GM12891 (cell line): Measurements from ENCODE around the gene SPIN1.

Source experiments
- DNase-seq: peaks from one replicate; pipeline ENCODE4 v3.0.0; 2011; ENCODE audit warnings: low spot score; ENCODE audit not compliant: insufficient read length
- FAIRE-seq: peaks from 2 replicates; lab custom pipeline; 2011; peaks lifted over from hg19 to GRCh38; lab: Jason Lieb, UNC
- PAX5 ChIP-seq: IDR thresholded peaks from 2 replicates; pipeline ENCODE4 v1.6.1; 2011; ENCODE audit warnings: low read length, moderate library complexity, mild to moderate bottlenecking; ENCODE audit not compliant: insufficient read depth, severe bottlenecking
- POLR2A ChIP-seq: IDR thresholded peaks from 2 replicates; pipeline ENCODE4 v1.6.1; 2011; ENCODE audit warnings: low read depth, low read length, control low read depth
- POLR2AphosphoS5 ChIP-seq: IDR thresholded peaks from 2 replicates; pipeline ENCODE4 v1.6.1; 2011; ENCODE audit warnings: low read depth, low read length, control low read depth
- POU2F2 ChIP-seq: IDR thresholded peaks from 2 replicates; pipeline ENCODE4 v1.6.1; 2011; ENCODE audit warnings: low read depth, mild to moderate bottlenecking, control low read depth, low read length, moderate library complexity
- SPI1 ChIP-seq: IDR thresholded peaks from 2 replicates; pipeline ENCODE4 v1.6.1; 2011; ENCODE audit warnings: low read depth, low read length, control low read depth
- TAF1 ChIP-seq: IDR thresholded peaks from 2 replicates; pipeline ENCODE4 v1.6.1; 2011; ENCODE audit warnings: low read depth, low read length, control low read depth

Gene SPIN1

DNA sequence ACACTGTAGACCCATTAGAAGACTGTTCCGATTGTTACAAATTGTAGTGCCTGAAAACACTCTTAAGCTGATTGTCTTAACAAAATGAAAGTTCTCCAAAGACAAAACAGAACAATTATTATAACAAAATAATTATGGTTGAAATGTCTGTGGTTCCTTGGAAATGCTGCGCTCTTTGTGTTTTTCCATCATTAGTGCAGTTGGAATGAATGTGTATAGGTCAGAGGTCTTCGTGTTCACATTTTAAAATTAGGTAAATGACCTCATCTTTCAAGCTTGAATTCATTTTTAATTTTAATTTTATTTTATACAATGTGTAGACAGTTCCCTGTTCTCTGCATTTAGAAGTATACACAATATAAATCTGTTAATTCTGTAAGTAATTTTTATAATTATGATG is 90.0 kb downstream of the SPIN1 start:
- DNase-seq (no peak), FAIRE-seq (no peak)
- TF ChIP-seq SPI1 = no peak
- TF ChIP-seq POLR2A = no peak
- no peak for TF ChIP-seq POU2F2
- TF ChIP-seq PAX5 = no peak
- TF ChIP-seq TAF1 = no peak
- TF ChIP-seq POLR2AphosphoS5 = no peak

GRCh38 chr9:88481933-88482332 is 93.7 kb downstream of the SPIN1 start:
- FAIRE-seq = no peak
- no peak for DNase-seq
- TF ChIP-seq SPI1 = no peak
- no peak for TF ChIP-seq TAF1
- TF ChIP-seq POLR2AphosphoS5 = no peak

DNA sequence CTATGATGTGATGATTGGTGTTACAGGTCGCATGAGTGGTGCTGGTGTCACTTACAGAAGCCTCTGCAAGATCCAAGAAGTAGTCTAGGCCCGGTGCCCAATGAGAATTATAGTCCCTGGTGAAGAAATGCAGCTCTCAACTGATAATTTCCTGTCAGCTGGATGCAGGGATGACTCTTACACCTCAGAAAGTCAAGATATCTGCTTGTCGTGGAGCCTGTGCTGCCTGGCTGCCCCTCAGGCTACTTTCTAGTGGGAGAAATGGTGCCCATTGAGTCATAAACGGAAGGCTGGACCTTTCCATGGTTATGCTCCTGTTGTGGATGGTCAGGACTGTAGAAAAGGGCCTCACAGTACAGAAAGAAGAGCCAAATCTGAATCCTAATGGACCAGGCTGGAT is 99.9 kb downstream of the SPIN1 start:
- no peak for DNase-seq
- TF ChIP-seq POLR2A (no peak), PAX5 (no peak)
- no peak for FAIRE-seq

- DNase-seq (no peak), FAIRE-seq (no peak)
- no peak for TF ChIP-seq PAX5
- TF ChIP-seq POLR2A = no peak
- TF ChIP-seq TAF1 = no peak
- TF ChIP-seq POLR2AphosphoS5 = no peak
- TF ChIP-seq SPI1 = no peak
- TF ChIP-seq POU2F2 = no peak
Measured at GRCh38 chr9:88494983-88495721, 106.9 kb downstream of the SPIN1 start.

GRCh38 chr9:88497224-88497623 is 109.0 kb downstream of the SPIN1 start:
- FAIRE-seq (no peak), DNase-seq (no peak)
- TF ChIP-seq POLR2AphosphoS5 = no peak
- TF ChIP-seq POU2F2 = no peak
- TF ChIP-seq TAF1 = no peak
- TF ChIP-seq SPI1 = no peak
- no peak for TF ChIP-seq POLR2A
- no peak for TF ChIP-seq PAX5

GRCh38 chr9:88498880-88499279 is 110.6 kb downstream of the SPIN1 start:
- DNase-seq (no peak), FAIRE-seq (no peak)
- TF ChIP-seq POLR2A (no peak), POU2F2 (no peak)

DNA sequence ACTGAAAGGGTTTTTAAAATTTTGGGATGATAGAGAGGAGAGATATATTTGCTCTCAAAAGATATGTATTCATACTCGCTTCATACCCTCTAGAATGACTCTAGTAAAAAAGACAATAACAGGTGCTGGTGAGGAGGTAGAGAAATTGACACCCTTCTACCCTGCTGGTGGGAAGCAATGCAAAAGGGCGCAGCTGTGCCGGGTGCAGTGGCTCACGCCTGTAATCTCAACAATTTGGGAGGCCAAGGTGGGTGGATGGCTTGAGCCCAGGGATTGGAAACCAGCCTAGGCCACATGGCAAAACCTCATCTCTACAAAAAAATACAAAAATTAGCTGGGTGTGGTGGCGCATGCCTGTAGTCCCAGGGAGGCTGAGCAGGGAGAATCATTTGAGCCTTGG is 112.8 kb downstream of the SPIN1 start:
- FAIRE-seq (no peak), DNase-seq (no peak)
- TF ChIP-seq POU2F2 (no peak), POLR2A (no peak), PAX5 (no peak), TAF1 (no peak), POLR2AphosphoS5 (no peak), SPI1 (no peak)

GRCh38 chr9:88502552-88503034 is 114.3 kb downstream of the SPIN1 start:
- no peak for FAIRE-seq
- TF ChIP-seq POLR2AphosphoS5 (no peak), PAX5 (no peak), POLR2A (no peak), POU2F2 (no peak), SPI1 (no peak), TAF1 (no peak)

DNA sequence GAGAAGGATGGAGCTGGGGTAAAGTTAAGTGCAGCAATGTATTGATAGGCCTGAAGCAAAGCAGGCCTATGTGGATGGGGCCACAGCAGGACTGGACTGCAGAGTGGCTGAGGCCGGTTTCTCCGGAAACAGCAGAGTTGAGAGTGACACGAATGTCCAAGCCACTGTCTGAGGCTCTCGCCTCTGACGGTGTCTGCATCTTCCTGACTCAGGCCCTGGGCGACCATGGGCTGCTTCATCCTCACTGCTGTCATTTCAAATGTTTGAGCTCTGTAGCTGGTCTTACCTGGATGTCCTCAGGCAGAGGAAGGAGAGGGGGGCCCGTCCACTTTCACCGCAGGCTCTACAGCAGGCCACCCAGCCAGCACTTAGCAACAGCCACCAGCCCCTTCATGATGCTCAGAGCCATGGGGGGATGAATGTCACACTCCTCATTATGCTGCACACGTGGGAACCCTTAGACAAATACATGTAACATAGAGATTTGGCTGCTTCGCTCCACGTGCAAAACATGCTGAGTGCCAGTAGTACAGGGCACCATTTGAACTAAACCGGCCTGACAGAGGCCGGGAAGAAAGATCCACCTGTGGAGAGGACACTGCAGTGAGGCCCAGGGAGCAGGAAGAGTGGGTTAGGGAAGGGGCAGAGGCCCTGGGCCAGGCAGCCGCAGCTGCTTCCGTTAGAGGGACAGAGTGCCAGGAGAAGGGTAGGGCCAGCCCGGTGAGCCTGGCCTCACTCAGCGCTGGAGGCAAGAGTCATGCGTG is 115.0 kb downstream of the SPIN1 start:
- FAIRE-seq = no peak
- no peak for DNase-seq
- TF ChIP-seq POLR2A = no peak
- TF ChIP-seq POU2F2 = no peak
- TF ChIP-seq POLR2AphosphoS5 = no peak
- TF ChIP-seq TAF1 = no peak
- TF ChIP-seq SPI1 = no peak
- no peak for TF ChIP-seq PAX5

More at GRCh38 chr9:88502552-88503034, 114.3 kb downstream of the SPIN1 start:
- DNase-seq = no peak
